H1 (cell line): ENCODE measurements around the gene TPP1. TPM values are rescaled to one million over a fixed set of nuclear protein-coding genes. Genes with fewer than 3 reads are reported as not detected.

Experiments
- EGR1 ChIP-seq: IDR thresholded peaks from 2 replicates; pipeline ENCODE4 v1.6.1; 2011; ENCODE audit warnings: low read depth, low read length, borderline replicate concordance
- NRF1 ChIP-seq: IDR thresholded peaks from 2 replicates; pipeline ENCODE4 v1.6.1; 2011; ENCODE audit warnings: mild to moderate bottlenecking, low read depth, low read length, improper control_type of control experiment
- RAD21 ChIP-seq, 2 experiments: IDR thresholded peaks in 1 of 2; conservative IDR thresholded peaks in 1 of 2; 2 replicates each; pipeline ENCODE4 v1.6.1; 2011; ENCODE audit warnings: low read depth in 2 of 2, low read length in 2 of 2, improper control_type of control experiment in 1 of 2, inconsistent platforms in 1 of 2, mild to moderate bottlenecking in 1 of 2, moderate library complexity in 1 of 2
- TBP ChIP-seq: IDR thresholded peaks from 2 replicates; pipeline ENCODE4 v1.6.1; 2011; ENCODE audit warnings: low read depth, low read length, improper control_type of control experiment
- polyA plus RNA-seq, 7 experiments: library from polyadenylated mRNA; depleted of rRNA in 3 of 7; stranded (reverse) in 5 of 7; unstranded in 2 of 7; fragments of >200 nt in 5 of 7; fragments of 200-250 nt in 2 of 7; gene quantifications; 1 replicate in 5 of 7; 2 replicates in 1 of 7; 4 replicates in 1 of 7; pipeline versions ENCODE4 v1.2.1 to v1.2.3, GENCODE V29; 2011 to 2013; ENCODE audit warnings: missing spikeins in 2 of 7, mixed read lengths in 2 of 7
- total RNA-seq: library from RNA; stranded (reverse); fragmentation: NEBNext Ultra II Directional; extraction: Animal tissue kit (Norgen Biotek cat#: 25700); gene quantifications from 2 replicates; pipeline ENCODE4 v1.2.1, GENCODE V29; 2021

The TPP1 gene
- total and polyA plus RNA-seq, 2 of the 8 experiments (the other 6 are each of a cell fraction or from before 2014, with no cell fraction given): 36.1 to 77.5 TPM

DNA sequence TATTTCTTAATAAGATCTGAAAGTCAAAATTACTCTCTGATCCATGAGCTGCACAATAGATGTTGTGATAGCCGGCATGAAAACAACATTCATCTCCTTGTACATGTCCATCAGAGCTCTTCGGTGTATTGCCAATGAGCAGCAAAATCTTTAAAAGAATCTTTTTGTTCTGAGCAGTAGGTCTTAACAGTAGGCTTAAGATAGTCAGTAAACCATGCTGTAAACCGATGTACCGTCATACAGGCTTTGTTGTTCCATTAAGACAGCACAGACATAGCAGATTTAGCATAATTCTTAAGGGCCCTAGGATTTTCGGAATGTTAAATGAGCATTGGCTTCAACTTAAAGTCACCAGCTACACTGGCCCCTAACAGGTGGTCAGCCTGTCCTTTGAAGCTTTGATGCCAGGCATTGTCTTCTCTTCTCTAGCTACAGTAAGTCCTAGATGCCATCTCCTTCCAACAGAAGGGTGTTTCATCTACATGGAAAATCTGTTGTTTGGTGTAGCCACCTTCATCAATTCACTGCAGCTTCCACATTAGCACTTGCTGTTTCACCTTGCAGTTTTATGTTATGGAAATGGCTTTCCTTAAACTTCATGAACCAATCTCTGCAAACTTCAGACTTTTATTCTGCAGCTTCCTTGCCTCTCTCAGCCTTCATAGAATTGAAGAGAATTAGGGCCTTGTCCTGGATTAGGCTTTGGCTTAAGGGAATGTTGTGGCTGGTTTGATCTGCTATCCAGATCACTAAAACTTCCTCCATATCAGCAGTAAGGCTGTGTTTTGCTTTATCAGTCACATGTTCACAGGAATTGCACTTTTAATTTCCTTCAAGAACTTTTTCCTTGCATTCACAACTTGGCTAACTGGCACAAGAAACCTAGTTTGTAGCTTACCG lies 44.2 kb downstream of the TPP1 start (continued):
- no peak for TF ChIP-seq NRF1
- TF ChIP-seq TBP: no peak
- no peak for TF ChIP-seq EGR1
- TF ChIP-seq RAD21 (IDR thresholded peaks at IDR 0.05 in 1 of 2, conservative IDR thresholded peaks at IDR 0.05 in 1 of 2; ENCODE audit: low read depth in 2 of 2, low read length in 2 of 2): no peak
